GM12864 (cell line): ENCODE data around the gene VPS33B.
A peak's percentile ranks its signal among the peaks of the same experiment; 100 is the strongest.

ENCODE experiments used
- DNase-seq: peaks from one replicate; pipeline ENCODE4 v3.0.0-alpha.2; 2011; ENCODE audit warnings: low read depth
- H3K4me3 ChIP-seq: 2 replicates; pipeline ENCODE4 v1.5.1; 2011; ENCODE audit warnings: mild to moderate bottlenecking, low read depth, low read length, control low read depth
- CTCF ChIP-seq: IDR thresholded peaks from 2 replicates; pipeline ENCODE4 v1.5.1; 2011; ENCODE audit warnings: low read depth, mild to moderate bottlenecking, moderate library complexity, low read length, control low read depth, inconsistent platforms; ENCODE audit errors: missing control alignments

Gene VPS33B

DNA sequence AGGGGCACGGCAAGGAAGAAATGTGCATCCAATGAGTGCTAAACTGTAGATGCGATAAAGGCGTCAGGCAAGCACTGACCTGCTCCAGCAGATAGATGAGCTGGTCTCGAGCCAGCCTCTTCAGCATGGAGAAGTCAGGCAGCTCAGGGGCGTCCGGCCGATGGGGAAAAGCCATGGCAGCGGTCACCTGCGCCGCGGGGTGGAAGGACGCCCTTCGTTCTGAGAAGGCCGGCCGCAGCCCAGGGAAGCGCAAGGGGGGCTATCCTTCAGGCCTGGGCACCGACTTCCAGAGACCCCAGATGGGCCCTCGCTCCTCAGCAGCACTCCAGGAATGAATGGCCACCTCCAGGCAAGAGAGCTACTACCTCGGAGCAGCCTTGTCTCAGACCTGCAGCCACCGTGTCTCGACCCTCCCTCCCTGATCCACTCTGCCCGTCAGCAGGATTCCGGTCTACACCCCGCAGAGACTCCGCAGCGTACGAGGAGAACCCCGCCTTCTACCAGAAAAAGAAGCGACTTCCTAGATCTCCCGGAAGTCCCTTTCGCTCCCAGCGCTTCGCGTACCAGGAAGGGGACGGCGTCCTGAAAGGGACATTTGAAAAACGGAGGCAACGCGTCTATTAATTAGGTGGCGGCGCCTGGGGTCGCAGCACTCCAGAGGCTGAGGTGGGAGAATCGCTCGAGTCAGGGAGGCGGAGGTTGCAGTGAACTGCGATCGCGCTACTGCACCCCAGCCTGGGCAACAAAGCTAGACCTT, at the start of gene VPS33B:
Gene VPS33B, minus strand, starts transcription at position 520 of the 757 bp plus-strand sequence. Its CDS starts 345 bp downstream, at position 175.
- DNase-seq = peak; percentile 72
- no peak for TF ChIP-seq CTCF
- H3K4me3 ChIP-seq = peak within 1 kb of the TSS; percentile 74

- DNase-seq = no peak
- no peak overlapping the region for H3K4me3 ChIP-seq
- TF ChIP-seq CTCF = no peak
Observed at GRCh38 chr15:91072161-91072560, 49.8 kb upstream of the VPS33B start.

DNA sequence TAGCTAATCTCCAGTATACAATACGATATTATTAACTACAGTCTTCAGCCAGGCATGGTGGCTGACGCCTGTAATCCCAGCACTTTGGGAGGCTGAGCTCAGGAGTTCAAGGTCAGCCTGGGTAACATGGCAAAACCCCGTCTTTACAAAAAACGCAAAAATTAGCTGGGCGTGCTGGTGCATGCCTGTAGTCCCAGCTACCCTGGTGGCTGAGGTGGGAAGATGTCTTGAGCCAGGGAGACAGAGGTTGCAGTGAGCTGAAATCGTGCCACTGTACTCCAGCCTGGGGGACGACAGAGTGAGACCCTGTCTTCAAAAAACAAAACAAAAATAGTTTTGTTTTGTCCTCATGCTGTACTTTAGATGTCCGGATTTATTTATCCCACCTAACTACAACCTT, 48.5 kb upstream of the VPS33B start:
- no peak for DNase-seq
- no peak overlapping the region for H3K4me3 ChIP-seq
- no peak for TF ChIP-seq CTCF

DNA sequence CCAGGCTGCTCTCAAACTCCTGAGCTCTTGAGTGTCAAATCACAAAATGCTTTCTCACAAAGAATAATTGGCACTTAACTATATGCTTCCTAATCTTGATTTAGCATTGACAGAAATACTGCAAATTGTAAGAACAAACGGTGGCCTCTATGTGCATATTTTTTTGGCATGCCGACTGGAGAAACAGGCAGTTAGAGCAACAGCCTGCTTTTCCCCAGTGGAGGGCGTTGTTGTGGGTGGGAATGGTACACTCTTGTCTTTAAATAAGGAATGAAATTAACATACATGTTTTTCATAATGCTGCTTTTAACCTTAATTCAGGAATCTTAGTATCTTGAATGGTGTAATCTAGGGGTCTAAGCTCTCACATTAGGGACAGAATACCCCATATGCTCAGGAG, 46.6 kb upstream of the VPS33B start:
- H3K4me3 ChIP-seq = no peak overlapping the region
- peak; percentile 3 for TF ChIP-seq CTCF
- no peak for DNase-seq

DNA sequence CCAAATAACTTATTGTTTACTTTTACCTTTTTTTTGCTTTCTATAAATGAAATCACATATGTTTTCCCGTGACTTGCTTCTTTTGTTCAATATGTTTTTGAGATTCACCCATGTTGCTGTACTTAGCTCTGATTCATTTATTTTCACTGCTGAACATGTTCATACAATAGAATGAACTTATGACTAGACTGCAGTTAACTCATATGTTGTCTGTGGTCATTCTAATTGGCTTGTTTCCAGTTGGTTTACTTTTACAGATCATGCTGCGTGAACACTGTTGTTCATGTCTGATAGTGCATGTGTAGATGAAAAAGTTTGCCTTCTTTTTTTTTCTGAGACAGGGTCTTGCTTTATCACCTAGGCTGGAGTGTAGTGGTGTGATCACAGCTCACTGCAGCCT, 46.0 kb upstream of the VPS33B start:
- no peak overlapping the region for H3K4me3 ChIP-seq
- no peak for DNase-seq
- TF ChIP-seq CTCF = no peak

DNA sequence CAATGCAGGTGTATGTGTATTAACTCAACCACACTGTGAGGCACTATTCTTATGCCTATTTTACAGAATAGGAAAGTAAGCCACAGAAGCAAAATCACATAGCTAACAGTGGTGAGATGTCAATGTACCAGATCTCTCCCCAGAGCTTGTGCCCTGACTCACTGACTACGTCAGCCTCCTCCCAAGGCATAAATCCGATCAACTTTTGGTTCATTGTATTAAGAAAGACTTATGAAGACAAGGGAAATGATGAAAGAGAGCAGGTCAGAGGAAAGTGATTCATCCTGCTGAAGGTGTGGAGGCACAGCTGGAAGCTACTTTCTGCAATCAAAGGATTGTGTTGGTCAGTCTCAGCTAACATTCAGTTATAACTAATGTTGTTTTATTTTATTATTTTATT, 44.6 kb upstream of the VPS33B start:
- no peak for TF ChIP-seq CTCF
- DNase-seq = no peak
- H3K4me3 ChIP-seq = no peak overlapping the region

DNA sequence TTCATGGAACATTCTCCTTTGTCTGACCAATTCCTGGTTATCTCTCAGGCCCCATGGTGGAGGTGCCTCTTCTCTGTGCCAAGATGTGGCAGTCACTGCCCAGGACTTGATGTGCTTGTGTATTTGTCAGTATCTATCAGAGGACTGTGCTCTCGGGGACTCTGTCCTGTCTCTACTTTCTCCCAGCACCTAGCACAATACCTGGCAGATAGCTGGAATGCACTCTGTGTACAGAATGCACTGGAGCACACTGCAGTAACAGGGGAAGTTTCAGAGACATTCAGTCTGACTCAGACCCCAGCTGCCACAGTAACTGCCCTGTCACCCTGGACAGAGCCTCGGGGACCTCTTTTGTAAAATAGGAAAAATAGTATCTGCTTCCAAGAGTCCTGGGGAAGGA, 43.1 kb upstream of the VPS33B start:
- TF ChIP-seq CTCF = no peak
- H3K4me3 ChIP-seq = no peak overlapping the region
- no peak for DNase-seq
